GM21447 (cell line): ENCODE data around the gene OR12D1.

Source experiments
- ATAC-seq: cut with Tn5 transposase; IDR thresholded peaks from one replicate; pipeline ENCODE4 v1.9.1; 2021; ENCODE audit not compliant: unreplicated experiment

The OR12D1 gene

DNA sequence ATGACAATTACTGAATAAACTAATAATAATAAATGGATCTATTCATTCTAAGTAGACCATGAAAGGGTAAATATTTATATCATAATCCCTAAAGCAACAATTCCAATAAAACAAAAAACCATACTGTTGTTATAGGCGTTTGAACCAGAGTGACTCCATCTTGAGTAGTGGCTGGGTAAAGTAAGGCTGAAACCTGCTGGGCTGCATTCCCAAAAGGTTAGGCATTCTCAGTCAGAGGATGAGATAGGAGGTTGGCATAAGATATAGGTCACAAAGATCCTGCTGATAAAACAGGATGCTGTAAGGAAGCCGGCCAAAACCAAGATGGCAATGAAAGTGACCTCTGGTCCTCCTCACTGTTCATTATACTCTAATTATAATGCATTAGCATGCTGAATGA lies 50.6 kb downstream of the OR12D1 start:
- ATAC-seq = no peak

- no peak for ATAC-seq
Measured at GRCh38 chr6:29465801-29466200, 51.1 kb downstream of the OR12D1 start.

- no peak for ATAC-seq
Measured at GRCh38 chr6:29466241-29466640, 51.5 kb downstream of the OR12D1 start.
